Measurements from ENCODE around the gene TMCO4. TPM values are rescaled to one million over a fixed set of nuclear protein-coding genes. Genes with fewer than 3 reads are reported as not detected.

The TMCO4 gene
- polyA plus RNA-seq, 1 experiment = 22.0 TPM

DNA sequence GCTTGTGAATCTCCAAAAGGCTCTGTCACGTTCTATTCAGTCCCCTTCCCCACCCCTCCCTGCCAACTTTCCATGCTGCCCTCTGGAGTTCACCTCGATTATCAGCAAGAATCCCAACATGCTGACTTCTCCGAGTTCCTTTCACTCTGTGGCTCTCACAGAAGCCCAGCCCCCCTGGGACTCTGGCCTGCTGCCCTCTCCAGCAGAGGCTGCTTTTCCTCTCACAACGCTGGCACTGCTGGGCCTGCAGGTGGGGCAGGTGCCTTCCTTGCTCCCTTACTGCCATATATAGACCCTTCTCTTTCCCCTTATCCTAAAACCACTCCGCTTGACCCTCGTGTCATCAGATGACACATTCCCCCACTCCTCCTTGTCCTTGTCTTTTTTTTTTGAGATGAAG, 25.6 kb upstream of the TMCO4 start:
- Histone ChIP-seq H3K27me3 (ENCODE audit: control insufficient read depth, insufficient read depth, low read length) (0 out of 2 replicates have a peak, but pooled peaks cover 3% of the 10 kb centered on the region), H3K36me3 (ENCODE audit: control insufficient read depth, insufficient read depth, low read length) (no peaks in the 10 kb centered on the region), H3K4me3 (ENCODE audit: low read depth, low read length) (no peak overlapping the region)
- TF ChIP-seq, protein P1, sequence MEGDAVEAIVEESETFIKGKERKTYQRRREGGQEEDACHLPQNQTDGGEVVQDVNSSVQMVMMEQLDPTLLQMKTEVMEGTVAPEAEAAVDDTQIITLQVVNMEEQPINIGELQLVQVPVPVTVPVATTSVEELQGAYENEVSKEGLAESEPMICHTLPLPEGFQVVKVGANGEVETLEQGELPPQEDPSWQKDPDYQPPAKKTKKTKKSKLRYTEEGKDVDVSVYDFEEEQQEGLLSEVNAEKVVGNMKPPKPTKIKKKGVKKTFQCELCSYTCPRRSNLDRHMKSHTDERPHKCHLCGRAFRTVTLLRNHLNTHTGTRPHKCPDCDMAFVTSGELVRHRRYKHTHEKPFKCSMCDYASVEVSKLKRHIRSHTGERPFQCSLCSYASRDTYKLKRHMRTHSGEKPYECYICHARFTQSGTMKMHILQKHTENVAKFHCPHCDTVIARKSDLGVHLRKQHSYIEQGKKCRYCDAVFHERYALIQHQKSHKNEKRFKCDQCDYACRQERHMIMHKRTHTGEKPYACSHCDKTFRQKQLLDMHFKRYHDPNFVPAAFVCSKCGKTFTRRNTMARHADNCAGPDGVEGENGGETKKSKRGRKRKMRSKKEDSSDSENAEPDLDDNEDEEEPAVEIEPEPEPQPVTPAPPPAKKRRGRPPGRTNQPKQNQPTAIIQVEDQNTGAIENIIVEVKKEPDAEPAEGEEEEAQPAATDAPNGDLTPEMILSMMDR (IDR thresholded peaks at IDR 0.05; ENCODE audit: insufficient read depth, low read depth, low read length) = no peak
- no peak for DNase-seq (ENCODE audit: low read depth)
- CTCF ChIA-PET = no interaction called here
- POLR2A ChIA-PET = no interaction called here

DNA sequence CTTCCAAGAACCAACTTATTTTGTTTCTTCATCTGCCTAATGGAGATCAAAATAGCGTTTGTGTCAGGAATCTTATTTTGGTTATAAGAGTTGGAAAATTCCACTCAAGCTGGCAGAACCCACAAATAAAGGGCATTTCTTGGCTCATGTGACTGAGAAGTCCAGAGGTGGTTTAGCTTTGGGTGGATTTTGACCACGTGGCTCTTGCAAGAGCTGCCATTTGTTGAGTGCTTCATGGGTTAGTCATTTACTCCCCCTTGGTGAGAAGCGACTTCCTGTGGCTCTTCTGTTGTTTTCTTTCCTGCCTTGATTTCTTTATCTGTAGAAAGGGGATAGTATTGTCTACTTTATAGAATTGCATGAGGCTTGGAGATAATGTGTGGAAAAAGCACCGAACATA, 24.8 kb upstream of the TMCO4 start:
- DNase-seq (ENCODE audit: low read depth) = no peak
- CTCF ChIA-PET = interaction anchor here (1.3 to 1.4 kb wide), 2 partner anchors 10 to 22 kb away, joined by 3 read pairs; partner anchors contain the start of gene RNF186
- H3K27me3 ChIP-seq (ENCODE audit: control insufficient read depth, insufficient read depth, low read length) = 0 out of 2 replicates have a peak, but pooled peaks cover 3% of the 10 kb centered on the region
- POLR2A ChIA-PET = no interaction called here
- TF ChIP-seq, protein P1 (IDR thresholded peaks at IDR 0.05; ENCODE audit: insufficient read depth, low read depth, low read length) = no peak
- H3K36me3 ChIP-seq (ENCODE audit: control insufficient read depth, insufficient read depth, low read length) = no peaks in the 10 kb centered on the region
- no peak overlapping the region for H3K4me3 ChIP-seq (ENCODE audit: low read depth, low read length)

DNA sequence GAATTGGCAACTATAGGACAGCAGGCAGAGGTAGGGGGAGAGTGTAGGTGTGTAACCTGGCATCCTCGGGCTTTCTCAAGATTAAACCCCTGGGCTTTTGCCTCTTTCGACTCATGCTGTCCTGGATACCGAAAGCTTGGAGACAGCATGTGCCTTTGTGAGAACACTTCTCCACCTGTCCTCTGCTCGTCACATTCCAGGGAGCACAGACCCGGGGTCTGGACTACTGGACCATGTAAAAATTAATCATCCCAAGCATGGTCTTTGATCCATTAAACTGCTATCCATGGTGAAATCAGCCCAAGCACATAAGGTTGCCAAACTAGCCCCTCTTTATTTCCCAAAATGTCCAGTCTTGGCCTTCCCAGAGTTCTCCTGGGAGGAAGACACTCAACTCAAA, 24.3 kb upstream of the TMCO4 start:
- DNase-seq (ENCODE audit: low read depth) = no peak
- ChIA-PET CTCF (interaction anchor here (1.3 to 1.4 kb wide), 2 partner anchors 9 to 22 kb away, joined by 3 read pairs; partner anchors contain the start of gene RNF186), POLR2A (no interaction called here)
- H3K27me3 ChIP-seq (ENCODE audit: control insufficient read depth, insufficient read depth, low read length) = 0 out of 2 replicates have a peak, but pooled peaks cover 3% of the 10 kb centered on the region
- TF ChIP-seq, protein P1 (IDR thresholded peaks at IDR 0.05; ENCODE audit: insufficient read depth, low read depth, low read length) = no peak
- no peaks in the 10 kb centered on the region for H3K36me3 ChIP-seq (ENCODE audit: control insufficient read depth, insufficient read depth, low read length)
- no peak overlapping the region for H3K4me3 ChIP-seq (ENCODE audit: low read depth, low read length)

DNA sequence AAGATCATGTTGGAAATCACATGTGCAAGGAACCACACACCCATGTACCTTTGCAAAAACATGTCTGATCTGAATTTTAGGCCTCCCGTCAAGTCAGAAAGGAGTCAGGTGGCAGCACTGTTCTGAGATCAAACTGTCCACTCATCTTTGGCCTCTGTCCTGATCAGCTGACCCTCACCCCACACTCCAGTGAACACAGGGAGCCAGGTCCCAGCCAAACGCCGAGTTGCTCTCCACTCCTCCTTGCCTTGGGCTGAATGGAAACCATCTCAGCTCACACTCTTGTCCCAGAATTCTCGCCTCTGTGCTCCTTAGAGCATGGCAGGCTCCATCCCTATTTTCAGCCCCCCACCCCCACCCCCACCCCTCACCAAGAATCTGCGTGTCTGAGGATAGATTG, 20.0 kb upstream of the TMCO4 start:
- POLR2A ChIA-PET = no interaction called here

DNA sequence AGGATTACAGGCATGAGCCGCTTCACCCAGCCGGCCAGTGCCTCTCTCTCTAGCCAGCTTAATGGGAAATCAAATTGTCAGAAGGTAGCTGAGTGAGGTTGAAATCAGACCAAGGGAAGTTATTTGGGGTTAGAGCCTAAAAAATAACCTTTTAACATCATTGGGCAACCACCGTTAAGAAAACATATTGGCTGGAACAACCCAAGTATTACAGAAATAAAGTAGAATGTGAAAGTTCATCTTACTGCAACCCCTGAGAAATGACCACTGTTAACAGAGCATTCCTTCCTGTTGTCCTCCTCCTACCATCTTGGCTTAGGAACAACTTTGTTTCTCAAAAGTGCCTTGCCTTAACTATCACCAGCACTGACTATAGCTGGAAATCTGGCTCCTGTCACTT, 18.6 kb upstream of the TMCO4 start:
- ChIA-PET POLR2A (interaction anchor here (0.6 kb wide), 1 partner anchor 421 kb away, joined by 3 read pairs; no protein-coding TSS in a partner anchor), CTCF (interaction anchor here (0.8 to 1.2 kb wide), 2 partner anchors 16 to 56 kb away, joined by 3 to 4 read pairs; no protein-coding TSS in a partner anchor)
- TF ChIP-seq, protein P1 (IDR thresholded peaks at IDR 0.05; ENCODE audit: insufficient read depth, low read depth, low read length) = no peak
- H3K4me3 ChIP-seq (ENCODE audit: low read depth, low read length) = no peak overlapping the region
- H3K27me3 ChIP-seq (ENCODE audit: control insufficient read depth, insufficient read depth, low read length) = no peaks in the 10 kb centered on the region
- no peak for DNase-seq (ENCODE audit: low read depth)
- H3K36me3 ChIP-seq (ENCODE audit: control insufficient read depth, insufficient read depth, low read length) = no peaks in the 10 kb centered on the region

More for the DNA sequence above, 20.0 kb upstream of the TMCO4 start:
- TF ChIP-seq, protein P1 (IDR thresholded peaks at IDR 0.05; ENCODE audit: insufficient read depth, low read depth, low read length) = no peak
- H3K36me3 ChIP-seq (ENCODE audit: control insufficient read depth, insufficient read depth, low read length) = no peaks in the 10 kb centered on the region
- CTCF ChIA-PET = interaction anchor here (1.1 to 1.3 kb wide), 2 partner anchors 27 to 104 kb away, joined by 3 read pairs; no protein-coding TSS in a partner anchor
- no peaks in the 10 kb centered on the region for H3K27me3 ChIP-seq (ENCODE audit: control insufficient read depth, insufficient read depth, low read length)
- DNase-seq (ENCODE audit: low read depth) = no peak
- H3K4me3 ChIP-seq (ENCODE audit: low read depth, low read length) = no peak overlapping the region
